CD4-positive, alpha-beta T cell treated with Interleukin-10 for 1 hour (primary cell): Measurements from ENCODE around the gene UBTD2.

Source experiments
- DNase-seq: peaks from one replicate; pipeline ENCODE4 v3.0.0-alpha.2; 2020

The UBTD2 gene

DNA sequence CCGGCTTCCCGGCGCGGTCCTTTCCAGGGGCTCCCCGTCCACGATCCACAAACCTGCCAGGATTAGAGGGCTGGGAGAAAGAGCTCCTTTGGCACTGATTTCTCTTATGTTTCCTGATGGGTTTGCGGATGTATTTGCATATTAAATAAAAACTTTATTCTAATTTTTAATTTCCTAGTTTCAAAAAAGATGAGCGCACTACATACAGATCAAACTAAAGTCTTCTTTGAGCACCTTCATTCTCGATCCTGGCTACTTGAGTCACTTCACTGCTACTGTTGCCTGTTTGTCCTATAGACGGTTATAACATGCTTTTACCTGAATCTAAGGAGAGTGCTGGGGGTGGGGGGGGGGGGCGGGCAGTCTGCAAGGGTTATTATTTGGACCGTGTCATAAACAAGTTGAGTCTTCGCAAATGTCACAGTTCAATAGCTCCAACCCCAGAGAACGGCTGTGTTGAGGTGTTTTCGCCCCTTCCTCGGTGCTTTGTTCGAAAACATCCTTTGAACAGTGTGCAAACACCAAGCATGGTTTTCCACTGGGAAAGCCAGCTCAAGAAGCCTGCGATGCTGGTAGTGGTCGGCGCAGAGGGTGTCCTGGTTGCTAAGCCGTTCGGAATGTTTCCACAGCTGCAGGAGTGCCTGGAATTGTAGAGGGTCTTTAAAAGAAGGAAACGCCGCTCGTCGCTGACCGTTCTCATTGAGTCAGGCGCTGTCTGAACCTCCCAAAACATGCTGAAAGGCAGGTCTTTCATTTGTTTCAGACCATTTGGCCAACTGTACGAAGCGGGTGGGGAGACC is 94.5 kb downstream of the UBTD2 start:
- DNase-seq, result no peak

GRCh38 chr5:172188033-172188892 is 95.3 kb downstream of the UBTD2 start, which contains the start of gene STK10:
TSS of gene STK10 (minus strand) at chr5:172188224. CDS start at chr5:172188042, 182 bp downstream.
- DNase-seq, result peak; percentile 91

- DNase-seq, result peak; percentile 73
Observed at GRCh38 chr5:172187118-172188032, 96.2 kb downstream of the UBTD2 start.

- no peak for DNase-seq
Observed at GRCh38 chr5:172186114-172186695, 97.4 kb downstream of the UBTD2 start.

DNA sequence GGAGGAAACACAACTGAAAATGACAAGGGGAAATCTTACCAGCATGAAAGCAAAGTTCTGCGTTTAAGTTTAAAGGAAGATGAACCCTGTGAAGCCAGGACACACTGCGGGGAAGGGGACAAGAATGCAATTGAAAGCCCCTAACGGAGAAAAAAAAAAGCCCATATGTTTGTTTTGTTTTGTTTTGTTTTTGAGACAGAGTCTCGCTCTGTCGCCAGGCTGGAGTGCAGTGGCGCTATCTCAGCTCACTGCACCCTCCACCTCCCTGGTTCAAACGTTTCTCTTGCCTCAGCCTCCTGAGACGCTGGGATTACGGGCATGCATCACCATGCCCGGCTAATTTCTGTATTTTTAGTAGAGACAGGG is 98.5 kb downstream of the UBTD2 start:
- peak; percentile 52 for DNase-seq

DNA sequence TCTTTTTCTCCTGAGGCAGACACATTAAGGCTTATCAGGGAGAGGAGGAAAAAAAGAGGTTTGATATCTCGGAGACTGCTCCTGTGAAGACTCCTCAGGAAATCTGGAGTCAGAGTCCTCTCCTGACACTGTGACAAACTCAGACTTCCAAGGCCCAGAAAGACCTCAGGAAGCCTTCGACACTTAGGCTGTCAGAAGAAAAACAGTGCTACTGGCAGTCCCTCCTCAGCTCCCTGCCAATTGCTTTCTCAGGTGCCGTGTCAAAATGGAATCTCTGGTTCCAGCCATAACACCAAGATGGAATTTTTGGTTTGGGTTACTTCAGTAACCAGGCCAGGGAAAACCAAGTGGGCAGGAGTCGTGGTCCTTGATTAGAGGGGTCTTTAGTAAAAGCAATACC is 99.7 kb downstream of the UBTD2 start:
- no peak for DNase-seq

DNA sequence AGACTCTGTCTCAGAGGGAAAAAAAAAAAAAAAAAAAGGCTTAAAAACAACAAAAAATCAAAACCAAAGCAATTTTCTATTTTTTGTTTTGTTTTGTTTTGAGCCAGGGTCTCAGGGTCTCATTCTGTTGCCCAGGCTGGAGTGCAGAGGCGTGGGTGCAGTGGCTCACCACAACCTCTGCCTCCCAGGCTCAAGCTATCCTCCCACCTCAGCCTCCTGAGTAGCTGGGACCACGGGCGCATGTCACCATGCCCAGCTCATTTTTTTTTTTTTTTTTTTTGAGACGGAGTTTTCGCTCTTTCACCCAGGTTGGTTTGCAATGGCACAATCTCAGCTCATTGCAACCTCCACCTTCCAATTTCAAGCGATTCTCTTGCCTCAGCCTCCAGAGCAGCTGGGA is 101.3 kb downstream of the UBTD2 start:
- no peak for DNase-seq

GRCh38 chr5:172180936-172181335 is 102.6 kb downstream of the UBTD2 start:
- DNase-seq, result peak; percentile 48

GRCh38 chr5:172178991-172179989 is 104.3 kb downstream of the UBTD2 start:
- peak; percentile 77 for DNase-seq

GRCh38 chr5:172178301-172178987 is 105.1 kb downstream of the UBTD2 start:
- peak; percentile 49 for DNase-seq

DNA sequence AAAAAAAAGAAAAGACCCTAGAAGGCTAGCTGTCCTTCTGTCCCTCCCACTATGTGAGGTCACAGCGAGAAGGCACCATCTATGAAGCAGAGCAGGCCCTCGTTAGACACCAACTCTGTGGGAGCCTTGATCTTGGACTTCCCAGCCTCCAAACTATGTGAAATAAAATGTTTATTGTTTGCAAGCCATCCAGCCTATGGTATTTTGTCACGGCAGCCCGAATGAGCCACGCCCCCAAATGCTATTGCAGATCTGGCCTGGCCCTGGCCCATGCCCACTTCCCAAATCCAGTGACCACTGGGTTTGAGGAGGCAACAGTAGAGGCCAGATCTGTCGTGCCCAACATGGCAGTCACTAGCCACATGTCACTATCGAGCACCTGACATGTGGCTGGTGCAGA is 106.4 kb downstream of the UBTD2 start:
- DNase-seq, result no peak

GRCh38 chr5:172175263-172175719 is 108.3 kb downstream of the UBTD2 start:
- peak; percentile 90 for DNase-seq

GRCh38 chr5:172173564-172174153 is 109.9 kb downstream of the UBTD2 start:
- peak; percentile 68 for DNase-seq

GRCh38 chr5:172172912-172173563 is 110.5 kb downstream of the UBTD2 start:
- no peak for DNase-seq

DNA sequence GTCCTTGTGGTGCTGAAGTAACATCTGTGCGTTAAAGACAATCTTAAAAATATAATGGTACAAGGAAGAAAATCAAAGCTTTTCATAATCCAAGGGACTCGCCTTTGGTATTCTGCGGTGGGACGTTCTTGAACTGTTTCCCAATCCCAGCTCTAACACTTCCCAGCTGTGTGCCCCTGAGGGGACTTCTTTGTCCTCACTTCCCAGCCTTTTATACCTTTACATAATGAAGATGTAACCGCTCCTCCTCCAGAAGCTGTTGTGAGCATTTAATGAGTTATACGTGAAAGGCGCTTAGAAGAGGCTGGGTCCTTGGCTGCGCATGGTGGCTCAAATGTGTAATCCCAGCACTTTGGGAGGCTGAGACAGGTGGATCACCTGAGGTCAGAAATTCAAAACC is 112.4 kb downstream of the UBTD2 start:
- DNase-seq, result no peak

GRCh38 chr5:172170251-172170701 is 113.3 kb downstream of the UBTD2 start:
- DNase-seq, result no peak

- DNase-seq, result no peak
Observed at GRCh38 chr5:172169216-172169615, 114.3 kb downstream of the UBTD2 start.

- no peak for DNase-seq
Observed at GRCh38 chr5:172168311-172168710, 115.3 kb downstream of the UBTD2 start.

DNA sequence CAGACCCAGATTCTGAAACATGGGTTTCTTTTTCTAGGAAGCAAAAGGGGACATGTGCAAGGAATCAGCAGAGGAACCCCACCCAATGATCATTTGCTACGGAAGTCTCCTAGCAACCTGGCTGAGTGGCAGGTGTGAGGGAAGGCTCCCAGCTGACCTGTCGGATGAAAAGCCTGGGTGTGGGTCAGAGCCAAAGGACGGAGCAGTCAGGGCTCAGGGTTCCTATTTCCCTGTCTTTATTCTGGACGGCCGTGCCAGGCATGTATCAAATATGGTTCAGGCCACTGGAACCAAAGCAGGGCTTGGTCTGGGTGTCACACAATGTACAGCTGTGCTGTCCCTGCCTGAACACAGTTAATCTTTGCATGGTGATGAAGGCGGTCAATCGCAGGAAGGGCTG is 115.7 kb downstream of the UBTD2 start:
- no peak for DNase-seq
